ENCODE results near the gene PATJ. TPM values are rescaled to one million over a fixed set of nuclear protein-coding genes. Genes with fewer than 3 reads are reported as not detected.
"Not testable (repeated sequence)": the region's sequence is repeated elsewhere in the genome, so short reads cannot be mapped to it uniquely, and the experiment has no call there.

Gene PATJ
- total RNA-seq, 1 donor from 2014 or later = 86.8 TPM

DNA sequence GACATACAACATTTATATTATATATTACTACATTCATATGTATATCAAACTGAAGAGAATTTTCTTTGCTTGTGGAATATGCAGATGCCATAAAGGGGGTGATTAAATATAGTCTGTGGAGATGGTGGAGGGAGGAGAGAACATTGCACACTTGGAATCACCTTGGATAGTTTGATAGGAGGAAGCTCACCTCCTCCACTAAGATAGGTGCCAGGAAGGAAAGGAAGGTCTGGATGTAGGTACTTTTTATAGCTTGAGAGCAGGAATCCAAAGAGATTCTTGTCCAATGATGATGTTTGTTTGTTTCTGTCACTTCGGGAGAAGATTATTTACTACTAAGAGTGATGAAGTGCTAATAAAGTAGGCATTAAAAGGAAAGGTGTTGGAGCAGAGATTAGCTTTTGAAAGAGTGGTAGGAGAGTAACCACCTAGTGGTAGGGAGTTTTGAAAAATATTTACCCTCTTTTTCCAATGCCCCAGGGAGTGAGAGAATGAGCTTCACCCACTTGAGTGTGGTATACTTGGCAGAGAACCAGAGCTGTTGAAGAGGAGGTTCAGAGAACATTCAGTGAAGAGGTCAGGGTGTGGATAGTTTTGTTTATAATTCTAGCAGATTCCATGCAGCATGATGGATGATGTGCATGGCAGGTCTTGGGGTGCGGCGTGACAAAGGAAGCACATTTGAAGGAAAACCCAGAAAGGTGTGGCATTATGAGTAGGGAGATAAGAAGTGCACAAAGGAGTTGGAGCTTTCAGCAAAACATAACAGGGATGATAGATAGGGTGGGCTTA, 145.0 kb downstream of the PATJ start:
- DNase-seq (ENCODE audit: low spot score) = no peak

DNA sequence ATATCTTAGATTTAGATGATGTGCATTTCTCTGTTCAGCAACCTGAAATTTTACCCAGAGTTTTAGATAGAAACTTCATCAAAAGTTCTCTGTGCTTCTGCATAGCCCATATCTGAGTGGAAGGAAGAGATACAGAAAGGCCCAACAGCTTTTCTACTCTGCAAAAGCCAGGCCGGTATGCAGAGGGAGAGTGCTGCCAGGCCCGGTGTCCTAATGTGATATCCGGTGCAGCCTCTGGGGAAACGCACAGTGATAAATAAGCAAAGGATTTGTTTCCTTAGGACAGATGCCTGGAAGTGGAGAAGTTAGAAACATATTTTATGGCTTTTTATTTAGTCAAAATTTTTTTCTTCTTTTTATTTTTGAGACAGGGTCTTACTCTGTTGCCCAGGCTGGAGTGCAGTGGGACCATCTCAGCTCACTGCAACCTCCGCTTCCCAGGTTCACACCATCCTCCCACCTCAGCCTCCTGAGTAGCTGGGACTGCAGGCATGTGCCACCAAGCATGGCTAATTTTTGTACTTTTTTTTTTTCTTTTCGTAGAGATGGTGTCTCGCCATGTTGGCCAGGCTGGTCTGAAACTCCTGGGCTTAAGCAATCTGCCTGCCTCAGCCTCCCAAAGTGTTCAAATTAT, 145.8 kb downstream of the PATJ start:
- no peak for DNase-seq (ENCODE audit: low spot score)

DNA sequence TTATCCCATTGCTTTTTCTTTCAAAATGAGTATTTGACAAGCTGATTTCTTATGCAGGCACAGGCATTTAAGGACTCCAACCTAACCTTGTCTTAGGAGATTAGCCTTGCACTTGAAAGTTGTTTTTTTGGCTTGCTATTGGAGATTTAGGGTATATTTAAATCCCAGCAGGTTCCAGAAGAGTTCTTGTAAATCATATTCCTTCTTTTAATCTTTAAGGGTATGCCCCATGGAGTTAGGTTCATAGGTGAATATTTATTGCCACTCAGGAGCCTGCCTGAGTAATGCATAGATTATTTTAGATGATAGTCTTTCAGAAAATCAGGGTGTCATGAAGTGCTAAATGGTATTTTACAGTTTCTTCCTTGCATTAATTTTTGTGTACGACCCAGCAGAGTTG, 146.5 kb downstream of the PATJ start:
- no peak for DNase-seq (ENCODE audit: low spot score)

DNA sequence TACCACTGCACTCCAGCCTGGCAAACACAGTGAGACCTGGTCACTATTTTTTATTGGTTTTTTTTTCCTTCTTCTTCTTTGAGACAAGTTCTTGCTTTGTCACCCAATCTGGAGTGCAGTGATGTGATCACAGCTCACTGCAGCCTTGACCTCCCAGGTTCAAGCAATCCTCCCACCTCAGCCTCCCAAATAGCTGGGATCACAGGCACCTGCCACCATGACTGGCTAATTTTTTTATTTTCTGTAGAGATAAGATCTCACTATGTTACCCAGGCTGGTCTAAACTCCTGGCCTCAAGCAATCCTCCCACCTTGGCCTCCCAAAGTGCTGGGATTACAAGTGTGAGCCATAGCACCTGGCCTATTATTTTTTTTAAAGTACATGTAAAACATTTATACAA, 148.2 kb downstream of the PATJ start:
- not testable (repeated sequence) for DNase-seq (ENCODE audit: low spot score)

DNA sequence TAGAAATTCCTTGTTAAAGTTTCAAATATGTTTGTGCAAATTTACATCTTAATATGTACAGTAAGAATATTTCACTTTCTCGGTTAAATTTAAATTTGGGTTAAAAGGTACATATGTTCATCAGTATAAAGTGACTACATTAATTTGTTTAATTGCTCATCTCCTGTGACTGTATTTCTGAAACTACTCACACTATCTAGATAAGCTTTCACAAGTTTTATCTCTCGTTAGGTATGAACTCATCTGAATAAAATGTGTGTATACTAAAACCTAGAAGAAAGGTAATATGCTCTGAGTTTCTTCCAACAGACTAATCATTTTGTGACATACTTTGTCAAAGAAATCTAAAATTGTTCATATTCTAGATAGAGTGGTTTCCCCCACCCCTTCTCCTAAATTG, 150.7 kb downstream of the PATJ start:
- DNase-seq (ENCODE audit: low spot score) = no peak

DNA sequence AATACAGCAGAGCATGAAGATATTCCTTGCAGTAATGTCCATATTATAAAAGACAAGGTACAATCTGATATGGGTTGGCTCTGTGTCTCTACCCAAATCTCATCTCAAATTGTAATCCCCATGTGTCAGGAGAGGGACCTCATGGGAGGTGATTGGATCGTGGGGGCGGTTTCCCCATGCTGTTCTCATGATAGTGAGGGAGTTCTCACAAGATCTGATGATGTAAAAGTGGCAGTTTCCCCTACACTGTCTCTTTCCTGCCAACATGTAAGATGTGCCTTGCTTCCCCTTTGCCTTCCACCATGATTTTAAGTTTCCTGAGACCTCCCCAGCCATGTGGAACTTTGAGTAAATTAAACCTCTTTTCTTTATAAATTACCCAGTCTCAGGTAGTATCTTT, 152.0 kb downstream of the PATJ start:
- DNase-seq (ENCODE audit: low spot score) = not testable (repeated sequence)

DNA sequence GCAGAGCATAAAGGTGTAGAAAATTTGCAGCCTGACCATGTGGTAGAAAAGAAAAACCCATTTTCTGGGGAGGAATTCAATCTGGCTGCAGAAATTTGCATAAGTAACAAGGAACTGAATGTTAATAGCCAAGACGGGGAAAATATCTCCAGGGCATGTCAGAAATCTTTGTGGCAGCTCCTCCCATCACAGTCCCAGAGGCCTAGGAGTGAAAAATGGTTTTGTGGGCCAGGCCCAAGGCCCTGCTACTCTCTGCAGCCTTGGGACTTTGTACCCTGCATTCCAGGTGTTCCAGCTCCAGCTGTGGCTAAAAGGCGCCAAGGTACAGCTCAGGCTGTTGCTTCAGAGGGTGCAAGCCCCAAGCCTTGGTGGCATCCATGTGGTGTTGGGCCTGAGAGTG, 152.9 kb downstream of the PATJ start:
- DNase-seq (ENCODE audit: low spot score) = no peak

DNA sequence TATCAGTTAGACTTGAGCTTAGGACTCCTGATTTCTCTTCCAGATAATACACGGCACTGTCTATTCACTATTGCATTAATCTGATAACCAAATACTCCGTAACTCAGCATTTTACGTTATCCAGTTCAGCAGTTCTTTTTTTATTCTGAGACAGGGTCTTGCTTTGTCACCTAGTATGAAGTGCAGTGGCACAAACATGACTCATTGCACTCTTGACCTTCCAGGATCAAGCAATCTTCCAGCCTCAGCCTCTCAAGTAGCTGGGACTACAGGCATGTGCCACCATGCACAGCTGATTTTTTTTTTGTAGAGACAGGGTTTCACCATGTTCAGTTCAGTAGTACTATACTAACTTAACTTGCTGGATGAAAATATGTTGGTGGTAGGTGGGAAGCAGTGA, 156.4 kb downstream of the PATJ start:
- no peak for DNase-seq (ENCODE audit: low spot score)

DNA sequence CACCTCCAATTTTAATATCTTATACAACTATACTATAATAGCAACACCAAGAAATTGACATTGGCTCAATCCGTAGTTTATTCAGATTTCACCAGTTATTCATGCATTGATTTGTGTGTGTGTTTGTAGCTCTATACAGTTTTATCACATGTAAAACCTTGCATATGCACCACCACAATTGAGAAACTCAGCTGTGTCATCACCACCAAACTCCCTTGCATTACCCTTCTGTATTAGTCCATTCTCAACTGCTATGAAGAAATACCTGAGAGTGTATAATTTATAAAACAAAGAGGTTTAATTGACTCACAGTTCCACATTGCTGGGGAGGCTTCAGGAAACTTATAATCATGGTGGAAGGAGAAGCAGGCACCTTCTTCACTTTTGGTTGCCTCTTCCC, 162.1 kb downstream of the PATJ start:
- no peak for DNase-seq (ENCODE audit: low spot score)

DNA sequence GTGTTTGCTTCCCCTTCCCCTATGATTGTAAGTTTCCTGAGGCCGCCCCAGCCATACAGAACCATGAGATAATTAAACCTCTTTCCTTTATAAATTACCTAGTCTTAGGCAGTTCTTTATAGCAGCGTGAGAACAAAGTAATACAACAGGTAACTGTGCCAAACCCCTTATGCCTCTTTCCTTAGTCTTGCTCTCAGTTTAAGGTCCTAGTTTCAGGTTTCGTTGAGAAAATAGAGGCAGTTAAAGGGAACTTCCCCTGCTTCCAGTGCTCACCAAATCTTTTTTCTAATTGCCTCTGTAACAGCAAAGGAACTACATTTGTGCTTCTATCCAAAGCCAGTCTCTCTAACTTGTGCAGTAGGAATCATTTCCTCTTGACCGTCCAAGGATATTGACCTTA, 164.8 kb downstream of the PATJ start:
- DNase-seq (ENCODE audit: low spot score) = no peak

DNA sequence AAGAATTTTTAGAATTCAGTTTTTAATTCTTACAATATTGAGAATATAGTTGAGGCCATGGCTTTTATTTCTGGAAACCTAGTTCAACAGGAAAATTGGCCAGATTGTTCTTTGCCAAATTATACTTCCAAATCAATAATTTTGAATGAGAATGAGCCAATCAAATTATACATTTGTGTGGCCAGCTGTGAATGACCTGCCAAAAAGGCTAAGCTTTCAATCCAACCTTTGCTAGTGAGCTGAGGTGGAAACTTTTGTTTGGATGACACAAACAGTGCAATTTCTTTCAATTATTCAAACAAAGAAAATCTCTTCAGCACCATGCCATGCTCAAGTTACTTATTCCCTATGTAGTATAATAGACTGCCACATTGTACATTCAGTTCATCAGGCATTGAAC, 167.8 kb downstream of the PATJ start:
- no peak for DNase-seq (ENCODE audit: low spot score)

DNA sequence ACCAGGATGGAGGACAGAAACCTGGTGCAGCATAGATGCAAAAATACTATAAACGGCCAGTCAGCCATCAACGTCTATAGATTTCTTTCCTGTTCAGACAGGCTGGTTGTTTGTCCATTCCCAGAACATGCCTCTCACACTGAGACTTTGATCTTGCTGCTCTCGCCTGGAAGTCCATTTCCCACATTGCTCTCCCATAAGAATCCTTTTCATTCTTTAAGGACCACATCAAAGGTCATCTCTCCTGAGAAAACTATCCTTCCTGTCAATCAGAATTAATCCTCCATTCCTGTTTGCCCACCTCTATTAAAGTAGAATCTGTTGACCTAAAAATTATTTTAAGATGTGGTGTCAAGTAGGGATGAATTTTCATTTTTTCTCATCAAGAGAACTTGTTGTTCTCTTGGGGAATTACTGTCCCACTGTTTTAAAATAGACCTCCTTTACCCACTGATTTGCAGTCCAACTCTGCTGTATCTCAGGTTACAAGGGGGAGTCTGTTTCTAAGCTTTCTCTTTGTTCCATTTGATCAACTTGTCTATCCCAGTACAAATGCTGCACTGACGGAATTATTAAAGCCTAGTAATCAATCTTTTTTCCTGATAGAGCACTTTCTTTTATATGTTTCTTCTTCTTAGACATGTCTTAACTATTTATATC, 172.7 kb downstream of the PATJ start:
- DNase-seq (ENCODE audit: low spot score) = no peak

DNA sequence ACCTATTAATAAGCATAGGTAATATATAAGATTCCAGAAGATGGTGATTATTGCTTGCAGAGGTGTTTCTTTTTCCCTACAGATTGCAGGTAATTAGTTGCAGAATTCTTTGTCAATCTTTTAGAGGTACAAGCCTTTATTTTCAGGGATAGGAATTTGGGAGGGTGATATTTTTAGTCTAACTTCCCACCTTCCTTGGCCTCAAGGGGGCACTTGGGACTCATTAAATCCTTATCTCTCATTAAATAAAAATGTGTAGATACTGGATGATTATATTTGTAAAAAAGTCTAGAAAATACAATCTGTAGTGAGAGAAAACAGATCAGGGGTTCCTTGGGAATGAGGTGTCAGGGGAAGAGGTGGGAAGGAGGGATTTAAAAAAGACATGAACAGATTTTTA, 179.2 kb downstream of the PATJ start:
- DNase-seq (ENCODE audit: low spot score) = no peak

DNA sequence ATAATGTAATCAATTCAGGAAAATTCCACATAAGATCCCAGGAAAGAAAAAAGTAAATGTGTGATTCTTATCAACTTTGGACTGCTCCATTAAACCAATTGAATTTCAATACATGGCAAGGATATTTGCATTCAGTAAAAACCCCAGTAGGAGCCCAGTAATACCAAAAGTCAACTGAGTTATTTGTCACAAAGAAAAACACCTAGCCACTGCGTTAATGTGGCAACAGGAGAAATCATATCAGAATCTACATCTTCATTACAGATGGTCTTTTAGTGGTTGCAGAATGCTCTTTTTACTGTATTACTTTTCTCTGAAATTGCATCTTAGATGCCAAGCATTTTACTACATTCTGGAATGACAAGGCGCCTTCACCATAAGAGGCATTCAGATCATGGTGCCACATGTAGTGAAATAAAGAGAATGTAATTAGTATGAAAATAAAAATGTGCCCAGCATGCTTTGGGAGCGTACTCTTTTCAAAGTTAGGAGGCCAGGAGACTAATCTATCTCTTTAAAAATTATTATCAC, 180.7 kb downstream of the PATJ start:
- no peak for DNase-seq (ENCODE audit: low spot score)

DNA sequence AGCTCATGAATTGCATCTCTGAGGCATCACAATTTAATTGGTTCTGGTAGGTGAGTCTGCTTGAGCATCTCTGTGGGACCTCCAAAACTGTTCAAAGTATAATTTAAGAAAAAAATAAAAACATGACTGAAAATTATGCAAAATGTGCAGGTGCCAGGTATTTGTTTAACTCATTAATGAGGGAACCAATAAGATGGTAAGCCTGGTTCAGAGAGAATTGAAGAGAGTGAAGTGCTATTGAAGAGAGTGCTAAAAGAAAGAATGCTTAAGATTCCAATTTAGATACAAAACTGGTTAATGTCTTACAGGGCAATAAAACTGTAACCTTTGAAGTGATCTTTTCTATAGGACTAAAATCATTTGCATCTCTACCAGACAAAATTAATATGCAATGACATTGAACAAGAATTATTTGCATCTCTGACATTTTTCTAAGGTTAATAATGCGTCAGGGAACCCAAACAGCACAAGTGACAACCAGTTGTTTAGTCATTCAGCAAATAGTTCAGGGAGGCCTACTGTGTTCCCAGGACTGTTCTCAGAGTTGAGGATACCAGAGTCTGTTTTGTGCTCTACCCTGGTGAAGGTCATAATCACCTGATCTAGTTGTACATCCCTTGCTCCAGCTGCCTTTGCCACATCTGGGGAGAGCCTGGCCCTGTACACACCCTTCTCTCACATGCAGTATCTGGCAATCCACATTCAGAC, 183.5 kb downstream of the PATJ start:
- no peak for DNase-seq (ENCODE audit: low spot score)

DNA sequence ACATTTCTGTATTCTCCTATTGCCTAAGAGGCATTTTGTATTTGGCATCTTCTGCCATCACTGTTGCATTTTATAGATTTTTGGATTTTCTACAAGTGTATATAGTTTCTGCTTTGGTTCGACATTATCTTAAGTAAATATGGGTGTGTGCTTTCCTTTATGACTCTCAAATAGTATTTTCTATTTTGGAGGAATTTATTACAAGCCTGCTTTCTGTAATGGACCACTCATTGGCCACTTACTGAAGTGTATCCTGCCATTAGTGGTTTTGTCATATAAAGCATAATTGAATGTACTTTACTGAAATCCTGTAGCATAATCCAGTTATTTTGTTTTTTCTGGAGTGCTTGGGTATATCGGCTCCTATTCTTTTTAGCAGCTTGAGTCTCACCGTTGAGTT, 184.3 kb downstream of the PATJ start:
- DNase-seq (ENCODE audit: low spot score) = no peak

DNA sequence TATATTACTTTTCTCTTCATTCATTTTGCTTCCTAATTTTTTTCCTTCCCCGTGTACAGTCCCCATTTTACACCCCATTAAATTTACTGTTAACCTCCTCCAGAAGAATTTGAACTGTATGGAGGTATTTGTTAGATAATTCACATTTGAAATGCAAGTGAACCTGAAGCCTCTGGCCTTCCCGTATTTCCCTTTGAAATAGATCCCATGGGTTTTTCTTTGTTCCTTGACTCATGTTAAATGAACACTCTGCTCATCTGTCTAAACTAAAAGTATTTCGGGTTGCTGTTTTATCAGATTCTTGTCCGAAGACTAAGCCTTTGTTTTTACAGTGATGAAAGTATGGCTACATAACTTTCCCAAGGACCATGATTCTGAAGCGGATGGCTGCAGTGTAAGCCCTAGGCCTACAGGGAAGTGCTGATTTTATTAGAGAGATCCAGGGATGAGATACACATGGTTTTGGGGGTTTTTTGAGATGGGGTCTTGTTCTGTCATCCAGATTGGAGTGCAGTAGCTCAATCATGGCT, 187.9 kb downstream of the PATJ start:
- DNase-seq (ENCODE audit: low spot score) = no peak

DNA sequence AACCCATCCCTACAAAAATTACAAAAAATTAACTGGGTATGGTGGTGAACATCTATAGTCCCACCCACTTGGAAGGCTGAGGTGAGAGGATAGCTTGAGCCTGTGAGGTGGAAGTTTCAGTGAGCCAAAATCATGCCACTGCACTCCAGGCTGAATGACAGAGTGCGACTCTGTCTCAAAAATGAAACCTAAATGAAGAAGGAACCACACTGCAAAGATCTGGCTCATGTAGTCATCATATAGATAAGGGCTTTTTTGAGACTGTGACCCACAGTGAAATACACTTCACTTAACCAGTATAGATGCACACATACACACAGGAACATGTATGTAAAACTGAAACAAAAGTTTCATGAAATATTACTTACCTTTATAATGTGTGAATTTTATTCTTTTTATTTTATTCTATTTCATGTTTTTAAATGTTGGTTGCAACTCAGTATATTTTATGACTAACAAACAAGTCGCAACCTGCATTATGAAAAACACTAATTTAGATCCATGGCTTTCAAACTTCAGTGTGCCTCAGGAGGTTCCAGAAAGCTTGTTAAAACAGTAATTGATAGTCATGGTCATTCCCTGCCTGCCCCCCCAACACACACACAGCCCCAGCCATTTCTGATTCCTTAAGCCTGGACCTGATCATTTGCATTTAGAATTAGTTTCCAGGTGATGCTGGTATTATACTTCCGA, 189.5 kb downstream of the PATJ start:
- no peak for DNase-seq (ENCODE audit: low spot score)

DNA sequence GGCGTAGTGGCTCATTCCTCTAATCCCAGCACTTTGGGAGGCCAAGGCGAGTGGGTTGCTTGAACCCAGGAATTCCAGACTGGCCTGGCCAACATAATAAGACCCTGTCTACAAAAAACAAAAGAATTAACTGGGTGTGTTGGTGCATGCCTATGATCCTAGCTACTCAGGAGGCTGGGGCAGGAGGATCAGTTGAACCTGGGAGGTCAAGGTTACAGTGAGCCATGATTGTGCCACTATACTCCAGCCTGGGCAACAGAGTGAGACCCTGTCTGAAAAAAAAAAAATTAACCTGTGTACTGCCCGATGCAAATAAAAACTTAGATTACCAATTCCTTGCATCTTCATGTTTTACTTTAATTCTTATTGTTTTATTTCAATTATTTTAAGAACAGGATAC, 193.2 kb downstream of the PATJ start:
- DNase-seq (ENCODE audit: low spot score) = no peak

DNA sequence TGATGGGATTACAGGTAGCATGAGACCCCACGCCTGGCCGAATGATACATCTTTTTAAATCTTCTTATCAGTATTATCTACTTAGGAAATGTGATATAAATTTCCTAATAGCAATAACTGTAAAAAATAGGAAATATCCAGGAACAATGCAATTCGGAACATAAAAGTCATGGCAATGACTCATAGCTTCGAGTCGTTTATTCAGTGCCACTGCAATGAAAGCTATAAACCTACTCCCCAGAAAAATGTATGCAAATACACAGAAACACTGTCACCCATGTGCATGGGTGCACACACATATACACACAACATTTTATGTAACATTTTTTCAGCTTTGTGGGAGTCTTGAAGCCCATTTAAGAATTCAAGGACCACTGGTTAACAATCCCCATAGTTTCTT, 194.6 kb downstream of the PATJ start:
- DNase-seq (ENCODE audit: low spot score) = no peak

DNA sequence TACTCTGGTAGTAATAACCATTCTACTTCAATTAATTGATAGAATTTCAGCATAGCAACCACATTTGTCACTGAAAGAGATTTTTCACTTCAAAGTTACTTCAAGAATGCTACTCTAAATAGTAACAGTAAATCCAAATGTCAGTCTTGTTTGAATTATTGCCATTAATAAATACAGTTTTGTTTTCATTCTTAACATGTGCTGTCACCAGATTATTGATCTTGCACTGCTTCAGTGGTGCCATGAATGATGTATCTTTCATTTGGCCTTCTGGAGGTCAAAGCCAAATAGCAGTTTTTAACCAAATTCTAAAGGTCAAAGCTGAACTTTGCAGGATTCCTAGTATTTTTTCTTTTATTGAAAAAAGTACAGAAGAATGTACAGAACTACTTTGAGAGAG, 199.5 kb downstream of the PATJ start:
- DNase-seq (ENCODE audit: low spot score) = no peak
